ENCODE measurements around the gene TRIM58. TPM values are rescaled to one million over a fixed set of nuclear protein-coding genes. Genes with fewer than 3 reads are reported as not detected.

Gene TRIM58, protein sequence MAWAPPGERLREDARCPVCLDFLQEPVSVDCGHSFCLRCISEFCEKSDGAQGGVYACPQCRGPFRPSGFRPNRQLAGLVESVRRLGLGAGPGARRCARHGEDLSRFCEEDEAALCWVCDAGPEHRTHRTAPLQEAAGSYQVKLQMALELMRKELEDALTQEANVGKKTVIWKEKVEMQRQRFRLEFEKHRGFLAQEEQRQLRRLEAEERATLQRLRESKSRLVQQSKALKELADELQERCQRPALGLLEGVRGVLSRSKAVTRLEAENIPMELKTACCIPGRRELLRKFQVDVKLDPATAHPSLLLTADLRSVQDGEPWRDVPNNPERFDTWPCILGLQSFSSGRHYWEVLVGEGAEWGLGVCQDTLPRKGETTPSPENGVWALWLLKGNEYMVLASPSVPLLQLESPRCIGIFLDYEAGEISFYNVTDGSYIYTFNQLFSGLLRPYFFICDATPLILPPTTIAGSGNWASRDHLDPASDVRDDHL
- total RNA-seq = under 1 TPM; 0.09 to 0.16 TPM
- 0.08 TPM for polyA plus RNA-seq

DNA sequence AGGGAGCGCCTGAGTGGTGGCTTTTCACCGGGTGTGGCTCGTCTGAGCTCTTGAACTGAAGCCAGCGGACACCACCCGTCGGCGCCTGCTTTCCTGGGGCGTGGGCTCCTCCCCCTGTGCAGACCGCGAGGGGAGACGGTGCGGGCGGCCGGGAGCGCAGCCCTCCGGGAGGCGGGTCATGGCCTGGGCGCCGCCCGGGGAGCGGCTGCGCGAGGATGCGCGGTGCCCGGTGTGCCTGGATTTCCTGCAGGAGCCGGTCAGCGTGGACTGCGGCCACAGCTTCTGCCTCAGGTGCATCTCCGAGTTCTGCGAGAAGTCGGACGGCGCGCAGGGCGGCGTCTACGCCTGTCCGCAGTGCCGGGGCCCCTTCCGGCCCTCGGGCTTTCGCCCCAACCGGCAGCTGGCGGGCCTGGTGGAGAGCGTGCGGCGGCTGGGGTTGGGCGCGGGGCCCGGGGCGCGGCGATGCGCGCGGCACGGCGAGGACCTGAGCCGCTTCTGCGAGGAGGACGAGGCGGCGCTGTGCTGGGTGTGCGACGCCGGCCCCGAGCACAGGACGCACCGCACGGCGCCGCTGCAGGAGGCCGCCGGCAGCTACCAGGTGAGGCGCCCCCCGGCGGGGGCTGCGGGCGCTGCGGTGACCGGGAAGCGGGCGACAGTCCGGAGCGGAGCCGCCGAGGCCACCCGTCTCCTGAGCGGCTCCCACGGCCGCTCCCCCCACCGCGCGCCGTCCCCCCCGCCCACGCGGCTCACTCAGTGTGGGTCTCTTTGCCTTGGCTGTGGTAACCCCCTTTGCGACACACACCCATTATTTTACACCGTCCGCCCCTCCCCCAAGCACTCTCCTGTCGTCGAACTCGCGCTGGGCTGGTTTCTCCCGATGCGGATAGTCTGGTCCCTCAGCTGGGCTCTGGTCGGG is at the start of gene TRIM58:
Gene TRIM58 (plus strand): TSS at position 119 of the 916 bp plus-strand sequence. CDS start 60 bp downstream, at position 179.
- Histone ChIP-seq H3K4me1 (ENCODE audit: insufficient read depth, low read length) (no peaks in the 10 kb centered on the region), H3K27me3 (ENCODE audit: insufficient read depth, low read length, poor library complexity, severe bottlenecking) (peaks cover 4% of the 10 kb centered on the region), H3K36me3 (ENCODE audit: insufficient read depth, low read length) (no peaks in the 10 kb centered on the region), H3K4me3 (ENCODE audit: low read length) (peak within 1 kb of the TSS; percentile 49), H3K9me3 (ENCODE audit: low read length) (no peaks in the 10 kb centered on the region), H3K27ac (ENCODE audit: low read depth, low read length) (peak within 1 kb of the TSS; percentile 54)
- peaks cover 6 to 13% (median 9%) of the 10 kb centered on the region in 3 donors for H3K4me1 Mint-ChIP-seq
- H3K9me3 Mint-ChIP-seq = peaks cover 0 to 6% (median 4%) of the 10 kb centered on the region in 5 donors
- peaks cover 0 to 5% (median 0%) of the 10 kb centered on the region in 3 donors for H3K36me3 Mint-ChIP-seq
- CTCF ChIA-PET = no interaction called here
- H3K27ac Mint-ChIP-seq = no peak within 1 kb of the TSS
- peak within 1 kb of the TSS; percentile 40 to 79 (median 54) for H3K4me3 Mint-ChIP-seq
- peak in 1 of 5 donors; percentile 8 for DNase-seq
- peaks cover 34 to 59% of the 10 kb centered on the region in 2 donors for H3K27me3 Mint-ChIP-seq
- POLR2A ChIA-PET = no interaction called here

DNA sequence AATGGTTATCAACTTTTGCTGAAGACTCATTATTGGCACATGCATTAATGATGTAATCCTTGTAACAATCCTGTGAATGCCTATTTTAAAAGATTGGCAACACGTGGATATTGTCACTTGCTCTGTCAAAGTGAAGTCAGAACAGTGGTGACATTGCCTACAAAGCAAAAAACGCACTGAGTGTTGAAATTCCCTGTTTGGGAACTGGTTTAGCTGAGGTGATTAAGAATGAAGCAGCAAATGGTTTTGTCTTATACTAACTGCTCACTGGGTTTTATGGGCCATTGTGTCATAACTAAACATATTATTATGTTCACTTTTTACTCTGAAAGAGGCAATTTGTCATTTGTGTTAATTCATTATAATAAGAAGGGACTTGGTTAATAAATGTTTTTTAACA is 44.4 kb upstream of the TRIM58 start:
- Mint-ChIP-seq H3K9me3 (peaks cover 0 to 4% (median 0%) of the 10 kb centered on the region in 5 donors), H3K4me3 (no peak overlapping the region), H3K27ac (no peak overlapping the region), H3K27me3 (peaks cover 0 to 3% of the 10 kb centered on the region in 2 donors), H3K36me3 (no peaks in the 10 kb centered on the region), H3K4me1 (no peaks in the 10 kb centered on the region)
- Histone ChIP-seq H3K4me3 (ENCODE audit: low read length) (no peak overlapping the region), H3K9me3 (ENCODE audit: low read length) (no peaks in the 10 kb centered on the region), H3K27ac (ENCODE audit: low read depth, low read length) (no peak overlapping the region), H3K27me3 (ENCODE audit: insufficient read depth, low read length, poor library complexity, severe bottlenecking) (no peaks in the 10 kb centered on the region), H3K4me1 (ENCODE audit: insufficient read depth, low read length) (no peaks in the 10 kb centered on the region), H3K36me3 (ENCODE audit: insufficient read depth, low read length) (no peaks in the 10 kb centered on the region)
- ChIA-PET POLR2A (no interaction called here), CTCF (no interaction called here)
- no peak for DNase-seq

DNA sequence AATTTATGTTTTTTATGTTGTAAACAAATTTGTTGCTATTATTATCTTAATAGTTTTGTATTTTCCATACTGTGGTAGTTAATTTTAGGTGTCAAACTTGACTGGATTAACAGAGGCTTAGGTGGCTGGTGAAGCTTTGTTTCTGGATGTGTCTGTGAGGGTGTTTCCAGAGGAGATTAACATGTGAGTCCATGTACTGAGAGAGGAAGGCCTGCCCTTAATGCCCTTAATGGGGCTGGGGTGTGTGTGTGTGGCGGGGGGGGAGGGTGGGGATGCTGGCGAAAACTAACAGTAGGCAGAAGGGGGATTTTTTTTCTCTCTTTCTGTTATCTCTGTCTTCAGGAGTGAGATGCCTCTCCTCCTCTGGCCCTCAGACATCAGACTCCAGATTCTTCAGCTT is 34.9 kb upstream of the TRIM58 start:
- CTCF ChIA-PET = no interaction called here
- H3K27me3 ChIP-seq (ENCODE audit: insufficient read depth, low read length, poor library complexity, severe bottlenecking) = no peaks in the 10 kb centered on the region
- H3K27me3 Mint-ChIP-seq = no peaks in the 10 kb centered on the region
- H3K36me3 ChIP-seq (ENCODE audit: insufficient read depth, low read length) = no peaks in the 10 kb centered on the region
- POLR2A ChIA-PET = no interaction called here
- no peaks in the 10 kb centered on the region for H3K4me1 Mint-ChIP-seq
- DNase-seq = no peak
- H3K36me3 Mint-ChIP-seq = no peaks in the 10 kb centered on the region
- H3K4me3 ChIP-seq (ENCODE audit: low read length) = no peak overlapping the region
- H3K27ac ChIP-seq (ENCODE audit: low read depth, low read length) = no peak overlapping the region
- no peaks in the 10 kb centered on the region for H3K4me1 ChIP-seq (ENCODE audit: insufficient read depth, low read length)
- H3K27ac Mint-ChIP-seq = no peak overlapping the region
- H3K9me3 Mint-ChIP-seq = peaks cover 0 to 2% (median 0%) of the 10 kb centered on the region in 5 donors
- H3K9me3 ChIP-seq (ENCODE audit: low read length) = no peaks in the 10 kb centered on the region
- H3K4me3 Mint-ChIP-seq = no peak overlapping the region

DNA sequence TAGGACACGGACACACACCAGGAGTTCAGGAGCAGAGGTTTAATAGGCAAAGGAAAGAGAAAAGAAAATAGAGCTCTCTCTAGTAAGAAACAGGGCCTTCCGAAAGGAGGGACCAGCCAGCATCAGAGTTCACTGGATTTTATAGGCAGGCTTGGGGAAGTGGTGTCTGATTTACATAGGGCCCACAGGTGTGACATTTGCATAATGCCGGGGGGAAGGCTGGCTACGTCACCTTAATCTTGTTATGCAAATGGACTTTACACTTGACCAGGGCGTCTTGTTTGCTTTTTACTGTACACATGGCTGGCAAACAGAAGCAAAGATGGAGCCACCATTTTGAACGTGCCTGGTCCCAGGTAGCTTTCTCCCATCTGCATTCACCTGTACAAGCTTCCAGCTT is 33.0 kb upstream of the TRIM58 start, which contains the start of gene OR14A16:
Gene OR14A16 (minus strand): TSS at position 97 of the 400 bp plus-strand sequence. CDS start 8,390 bp downstream, outside the sequence.
- POLR2A ChIA-PET = no interaction called here
- Histone ChIP-seq H3K27me3 (ENCODE audit: insufficient read depth, low read length, poor library complexity, severe bottlenecking) (no peaks in the 10 kb centered on the region), H3K36me3 (ENCODE audit: insufficient read depth, low read length) (no peaks in the 10 kb centered on the region), H3K4me3 (ENCODE audit: low read length) (no peak within 1 kb of the TSS), H3K27ac (ENCODE audit: low read depth, low read length) (no peak within 1 kb of the TSS), H3K4me1 (ENCODE audit: insufficient read depth, low read length) (no peaks in the 10 kb centered on the region), H3K9me3 (ENCODE audit: low read length) (no peaks in the 10 kb centered on the region)
- CTCF ChIA-PET = no interaction called here
- H3K36me3 Mint-ChIP-seq = no peaks in the 10 kb centered on the region
- DNase-seq = no peak
- H3K4me3 Mint-ChIP-seq = no peak within 1 kb of the TSS
- no peaks in the 10 kb centered on the region for H3K4me1 Mint-ChIP-seq
- H3K27me3 Mint-ChIP-seq = peaks cover 0 to 3% of the 10 kb centered on the region in 2 donors
- no peaks in the 10 kb centered on the region for H3K9me3 Mint-ChIP-seq
- no peak within 1 kb of the TSS for H3K27ac Mint-ChIP-seq

DNA sequence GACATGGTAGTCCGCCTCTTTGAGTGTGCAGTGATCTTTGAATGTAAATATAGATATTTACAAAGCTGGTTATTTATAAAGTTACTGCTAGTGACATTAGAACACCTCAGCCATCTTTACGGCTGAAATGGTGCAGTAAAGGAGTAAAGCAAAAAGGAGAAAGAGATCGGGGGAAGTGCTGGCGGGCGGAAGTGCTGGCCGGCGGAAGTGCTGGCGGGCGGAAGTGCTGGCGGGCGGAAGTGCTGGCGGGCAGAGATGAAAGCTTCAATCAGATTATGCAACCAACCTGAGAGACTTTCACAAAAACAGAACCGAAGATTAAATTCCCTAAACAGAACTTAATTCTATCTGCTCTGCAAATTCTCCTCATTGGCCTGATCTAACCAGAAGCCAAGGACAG is 31.6 kb upstream of the TRIM58 start:
- Histone ChIP-seq H3K27me3 (ENCODE audit: insufficient read depth, low read length, poor library complexity, severe bottlenecking) (no peaks in the 10 kb centered on the region), H3K9me3 (ENCODE audit: low read length) (no peaks in the 10 kb centered on the region), H3K27ac (ENCODE audit: low read depth, low read length) (no peak overlapping the region), H3K4me3 (ENCODE audit: low read length) (no peak overlapping the region), H3K36me3 (ENCODE audit: insufficient read depth, low read length) (no peaks in the 10 kb centered on the region), H3K4me1 (ENCODE audit: insufficient read depth, low read length) (no peaks in the 10 kb centered on the region)
- no peak overlapping the region for H3K4me3 Mint-ChIP-seq
- H3K4me1 Mint-ChIP-seq = no peaks in the 10 kb centered on the region
- H3K36me3 Mint-ChIP-seq = no peaks in the 10 kb centered on the region
- POLR2A ChIA-PET = no interaction called here
- H3K27ac Mint-ChIP-seq = no peak overlapping the region
- DNase-seq = no peak
- CTCF ChIA-PET = no interaction called here
- H3K27me3 Mint-ChIP-seq = peaks cover 0 to 3% of the 10 kb centered on the region in 2 donors
- H3K9me3 Mint-ChIP-seq = no peaks in the 10 kb centered on the region

DNA sequence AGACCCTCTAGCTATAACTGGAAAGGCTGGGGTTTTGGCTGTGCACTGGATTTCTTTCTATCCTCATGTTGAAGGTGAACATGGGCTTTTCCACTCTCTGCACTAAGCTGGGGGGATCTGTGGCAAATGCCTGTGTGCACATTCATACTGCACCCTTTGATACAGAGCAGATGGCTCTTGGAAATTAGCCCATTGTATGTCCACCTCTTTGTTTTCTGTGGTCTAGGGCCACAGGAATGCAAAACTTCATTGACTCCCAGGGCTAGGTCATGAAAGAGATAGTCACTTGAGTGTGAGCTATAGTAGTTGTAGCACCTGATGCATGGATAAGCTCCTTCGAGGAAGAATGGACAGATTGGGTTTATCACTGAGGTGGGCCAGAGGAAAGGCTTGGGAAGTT is 27.3 kb upstream of the TRIM58 start:
- no peak overlapping the region for H3K4me3 Mint-ChIP-seq
- DNase-seq = no peak
- POLR2A ChIA-PET = no interaction called here
- no peaks in the 10 kb centered on the region for H3K4me1 Mint-ChIP-seq
- H3K4me1 ChIP-seq (ENCODE audit: insufficient read depth, low read length) = no peaks in the 10 kb centered on the region
- H3K9me3 Mint-ChIP-seq = peaks cover 0 to 3% (median 0%) of the 10 kb centered on the region in 5 donors
- H3K27me3 ChIP-seq (ENCODE audit: insufficient read depth, low read length, poor library complexity, severe bottlenecking) = no peaks in the 10 kb centered on the region
- no peak overlapping the region for H3K27ac Mint-ChIP-seq
- H3K27ac ChIP-seq (ENCODE audit: low read depth, low read length) = no peak overlapping the region
- H3K4me3 ChIP-seq (ENCODE audit: low read length) = no peak overlapping the region
- H3K36me3 Mint-ChIP-seq = no peaks in the 10 kb centered on the region
- CTCF ChIA-PET = no interaction called here
- H3K27me3 Mint-ChIP-seq = peaks cover 0 to 3% of the 10 kb centered on the region in 2 donors
- no peaks in the 10 kb centered on the region for H3K36me3 ChIP-seq (ENCODE audit: insufficient read depth, low read length)
- H3K9me3 ChIP-seq (ENCODE audit: low read length) = no peaks in the 10 kb centered on the region

DNA sequence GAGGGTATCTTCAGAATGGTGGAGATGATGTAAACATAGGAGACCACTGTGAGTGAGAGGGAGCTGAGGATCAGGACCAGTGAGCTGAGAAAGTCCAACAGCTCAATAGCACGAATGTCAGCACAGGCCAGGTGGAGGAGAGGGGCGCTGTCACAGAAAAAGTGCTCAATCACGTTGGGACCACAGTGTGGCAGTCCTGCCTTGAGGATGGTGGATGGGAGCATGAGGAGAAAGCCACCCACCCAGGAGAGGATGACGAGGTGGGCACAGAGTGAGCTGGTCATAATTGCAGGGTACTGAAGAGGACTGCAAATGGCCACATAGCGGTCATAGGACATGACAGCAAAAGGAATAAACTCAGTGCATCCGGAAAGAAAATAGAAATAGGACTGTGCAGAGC is 23.4 kb upstream of the TRIM58 start:
- Histone ChIP-seq H3K27me3 (ENCODE audit: insufficient read depth, low read length, poor library complexity, severe bottlenecking) (no peaks in the 10 kb centered on the region), H3K4me1 (ENCODE audit: insufficient read depth, low read length) (no peaks in the 10 kb centered on the region), H3K36me3 (ENCODE audit: insufficient read depth, low read length) (no peaks in the 10 kb centered on the region), H3K27ac (ENCODE audit: low read depth, low read length) (no peak overlapping the region), H3K4me3 (ENCODE audit: low read length) (no peak overlapping the region), H3K9me3 (ENCODE audit: low read length) (no peaks in the 10 kb centered on the region)
- H3K4me1 Mint-ChIP-seq = no peaks in the 10 kb centered on the region
- DNase-seq = no peak
- H3K27me3 Mint-ChIP-seq = no peaks in the 10 kb centered on the region
- H3K36me3 Mint-ChIP-seq = no peaks in the 10 kb centered on the region
- ChIA-PET POLR2A (no interaction called here), CTCF (no interaction called here)
- no peak overlapping the region for H3K27ac Mint-ChIP-seq
- no peak overlapping the region for H3K4me3 Mint-ChIP-seq
- peaks cover 0 to 3% (median 0%) of the 10 kb centered on the region in 5 donors for H3K9me3 Mint-ChIP-seq

DNA sequence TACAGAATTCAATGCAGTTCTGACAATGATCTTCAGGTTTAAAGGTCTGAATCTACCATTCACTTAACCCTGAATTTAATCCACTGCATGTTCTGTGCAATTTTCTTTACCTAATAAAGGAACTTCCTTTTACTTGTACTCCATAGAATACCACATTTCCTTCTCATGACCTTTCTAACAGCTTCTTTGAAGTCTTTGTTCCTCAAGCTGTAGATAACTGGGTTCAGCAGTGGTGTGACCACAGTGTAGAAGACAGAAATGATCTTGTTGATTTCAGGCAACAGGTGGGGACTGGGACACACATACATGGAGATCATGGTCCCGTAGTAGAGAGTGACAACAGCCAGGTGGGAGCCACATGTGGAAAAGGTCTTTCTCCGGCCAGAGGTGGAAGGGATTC is 16.2 kb upstream of the TRIM58 start:
- no peaks in the 10 kb centered on the region for H3K36me3 ChIP-seq (ENCODE audit: insufficient read depth, low read length)
- Mint-ChIP-seq H3K27me3 (no peaks in the 10 kb centered on the region), H3K9me3 (peaks cover 0 to 3% (median 0%) of the 10 kb centered on the region in 5 donors), H3K4me3 (no peak overlapping the region), H3K27ac (no peak overlapping the region), H3K4me1 (no peaks in the 10 kb centered on the region), H3K36me3 (no peaks in the 10 kb centered on the region)
- H3K27me3 ChIP-seq (ENCODE audit: insufficient read depth, low read length, poor library complexity, severe bottlenecking) = no peaks in the 10 kb centered on the region
- no peaks in the 10 kb centered on the region for H3K4me1 ChIP-seq (ENCODE audit: insufficient read depth, low read length)
- no peak overlapping the region for H3K27ac ChIP-seq (ENCODE audit: low read depth, low read length)
- no peak overlapping the region for H3K4me3 ChIP-seq (ENCODE audit: low read length)
- POLR2A ChIA-PET = no interaction called here
- CTCF ChIA-PET = no interaction called here
- DNase-seq = no peak
- no peaks in the 10 kb centered on the region for H3K9me3 ChIP-seq (ENCODE audit: low read length)
